ENCODE results near the gene STX17. TPM values are rescaled to one million over a fixed set of nuclear protein-coding genes. Genes with fewer than 3 reads are reported as not detected.
A peak's percentile ranks its signal among the peaks of the same experiment; 100 is the strongest.
"Not testable (repeated sequence)": the region's sequence is repeated elsewhere in the genome, so short reads cannot be mapped to it uniquely, and the experiment has no call there.

The STX17 gene
- total RNA-seq, result 10 to 100 TPM; 33.3 to 41.9 TPM

GRCh38 chr9:99906403-99907207 lies at the start of gene STX17:
STX17 (plus strand) TSS chr9:99906654; CDS start chr9:99915240, 8,586 bp downstream.
- peaks cover 25% of the 10 kb centered on the region for H3K4me1 Mint-ChIP-seq (ENCODE audit: low read depth)
- intact Hi-C loops (cut with micrococcal nuclease), result loop anchor here (5.0 kb wide), 2 partner anchors 84 to 99 kb away; partner anchors contain the start of gene NR4A3
- ChIA-PET CTCF (interaction anchor here (0.7 to 2.3 kb wide), 8 partner anchors 10 to 82 kb away, joined by 3 to 10 read pairs (median 4); no protein-coding TSS in a partner anchor), POLR2A (interaction anchor here (0.6 to 1.7 kb wide), 5 partner anchors 9 to 685 kb away, joined by 3 to 6 read pairs (median 3); partner anchors contain the start of genes ALG2 and SEC61B)
- H3K9me3 Mint-ChIP-seq, result no peaks in the 10 kb centered on the region
- TF ChIP-seq CTCF (IDR thresholded peaks at IDR 0.05), result no peak
- ATAC-seq, result peak; percentile 92
- DNase-seq, result peak; percentile 83
- H3K27me3 Mint-ChIP-seq, result no peaks in the 10 kb centered on the region
- peak within 1 kb of the TSS; percentile 97 for H3K27ac Mint-ChIP-seq
- H3K4me3 Mint-ChIP-seq, result peak within 1 kb of the TSS; percentile 97
- H3K36me3 Mint-ChIP-seq (ENCODE audit: low read depth), result peaks cover 5% of the 10 kb centered on the region

GRCh38 chr9:99857576-99857975 lies 48.9 kb upstream of the STX17 start:
- ChIA-PET CTCF (interaction anchor here (1.0 to 3.3 kb wide), 5 partner anchors 8 to 105 kb away, joined by 3 to 13 read pairs (median 3); no protein-coding TSS in a partner anchor), POLR2A (interaction anchor here (1.1 to 1.8 kb wide), 2 partner anchors 28 to 36 kb away, joined by 3 to 4 read pairs; partner anchors contain the start of gene NR4A3)
- intact Hi-C loops (cut with micrococcal nuclease); DNase-seq; H3K9me3 Mint-ChIP-seq; H3K4me1 Mint-ChIP-seq (ENCODE audit: low read depth); H3K4me3 Mint-ChIP-seq; H3K27ac Mint-ChIP-seq; H3K27me3 Mint-ChIP-seq; ATAC-seq: not testable (repeated sequence)
- H3K36me3 Mint-ChIP-seq (ENCODE audit: low read depth), result peaks cover 76% of the 10 kb centered on the region

GRCh38 chr9:99858087-99858486 lies 48.4 kb upstream of the STX17 start:
- intact Hi-C loops (cut with micrococcal nuclease), result no loop called here
- Mint-ChIP-seq H3K27ac (no peak overlapping the region), H3K27me3 (no peaks in the 10 kb centered on the region), H3K4me1 (ENCODE audit: low read depth) (peaks cover 2% of the 10 kb centered on the region), H3K4me3 (no peak overlapping the region), H3K9me3 (no peaks in the 10 kb centered on the region), H3K36me3 (ENCODE audit: low read depth) (peaks cover 75% of the 10 kb centered on the region)
- ChIA-PET POLR2A (no interaction called here), CTCF (interaction anchor here (1.0 to 3.3 kb wide), 2 partner anchors 11 to 104 kb away, joined by 3 to 13 read pairs; no protein-coding TSS in a partner anchor)
- DNase-seq, result no peak
- TF ChIP-seq CTCF (IDR thresholded peaks at IDR 0.05), result no peak
- ATAC-seq, result no peak

GRCh38 chr9:99859243-99859980 lies 47.0 kb upstream of the STX17 start:
- H3K9me3 Mint-ChIP-seq, result no peaks in the 10 kb centered on the region
- ChIA-PET CTCF (interaction anchor here (1.0 kb wide), 1 partner anchor 8 kb away, joined by 3 read pairs; no protein-coding TSS in a partner anchor), POLR2A (no interaction called here)
- H3K27ac Mint-ChIP-seq, result no peak overlapping the region
- H3K36me3 Mint-ChIP-seq (ENCODE audit: low read depth), result peaks cover 88% of the 10 kb centered on the region
- DNase-seq, result no peak
- intact Hi-C loops (cut with micrococcal nuclease), result no loop called here
- no peaks in the 10 kb centered on the region for H3K27me3 Mint-ChIP-seq
- no peak for TF ChIP-seq CTCF (IDR thresholded peaks at IDR 0.05)
- peaks cover 2% of the 10 kb centered on the region for H3K4me1 Mint-ChIP-seq (ENCODE audit: low read depth)
- H3K4me3 Mint-ChIP-seq, result no peak overlapping the region
- ATAC-seq, result no peak

GRCh38 chr9:99860266-99860665 lies 46.2 kb upstream of the STX17 start:
- Mint-ChIP-seq H3K9me3 (no peaks in the 10 kb centered on the region), H3K27me3 (no peaks in the 10 kb centered on the region), H3K36me3 (ENCODE audit: low read depth) (peaks cover 86% of the 10 kb centered on the region), H3K27ac (no peak overlapping the region), H3K4me1 (ENCODE audit: low read depth) (peaks cover 2% of the 10 kb centered on the region), H3K4me3 (no peak overlapping the region)
- CTCF ChIA-PET, result no interaction called here
- TF ChIP-seq CTCF (IDR thresholded peaks at IDR 0.05), result no peak
- ATAC-seq (no peak), DNase-seq (no peak)
- POLR2A ChIA-PET, result interaction anchor here (1.4 kb wide), 1 partner anchor 26 kb away, joined by 3 read pairs; no protein-coding TSS in a partner anchor
- intact Hi-C loops (cut with micrococcal nuclease), result no loop called here
